ENCODE results near the gene MYBL2. TPM values are rescaled to one million over a fixed set of nuclear protein-coding genes. Genes with fewer than 3 reads are reported as not detected.
A peak's percentile ranks its signal among the peaks of the same experiment; 100 is the strongest.

The MYBL2 gene
- total and polyA plus RNA-seq, 2 donors (not counting 3 experiments of a cell fraction or from before 2014, with no cell fraction given) = 35.7 to 105 TPM

DNA sequence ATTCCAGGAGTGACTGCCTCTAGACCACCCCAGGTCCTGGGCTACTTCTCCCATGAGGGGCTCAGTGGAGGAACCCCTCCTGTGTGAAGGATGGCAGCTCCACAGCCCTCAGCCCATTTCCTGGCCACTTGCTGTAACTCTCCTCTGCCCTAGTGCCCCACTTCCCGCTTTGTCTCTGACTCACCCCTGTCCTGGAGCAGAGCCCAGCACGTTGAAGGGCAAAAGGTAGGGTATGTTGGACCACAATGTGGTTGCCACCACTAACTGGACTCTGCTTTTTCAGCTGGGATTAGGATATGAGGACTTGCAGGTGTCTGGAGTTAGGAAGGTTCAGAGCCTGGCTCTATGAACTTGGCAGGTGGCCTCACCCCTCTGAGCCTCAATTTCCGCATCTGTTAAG is 2.4 kb downstream of the MYBL2 start:
- no peak overlapping the region for H3K27ac ChIP-seq (ENCODE audit: insufficient read depth, low read depth, low read length)
- ChIA-PET CTCF (no interaction called here), POLR2A (interaction anchor here (0.7 kb wide), 1 partner anchor 79 kb away, joined by 3 read pairs; the partner anchor contains the start of gene IFT52)
- FAIRE-seq = peak; percentile 92
- H3K4me1 ChIP-seq (ENCODE audit: control insufficient read depth, extremely low read depth, insufficient read depth, low read length) = peaks cover 15% of the 10 kb centered on the region
- H3K9me3 ChIP-seq (replicated peaks; ENCODE audit: control insufficient read depth, insufficient read depth, low read length) = no peaks in the 10 kb centered on the region
- peaks cover 0 to 3% of the 10 kb centered on the region in 2 experiments for H3K27me3 ChIP-seq (ENCODE audit: control insufficient read depth in 2 of 2, insufficient read depth in 2 of 2, low read length in 2 of 2)
- dilution Hi-C loops (cut with MboI; ENCODE audit: extremely low pct_ligation_motif_present, low sequenced_read_pairs) (no loop called here), intact Hi-C loops (cut with micrococcal nuclease) (loop anchor here (10.0 kb wide), 1 partner anchor 245 kb away; the partner anchor contains the start of gene TOX2)
- H3K4me3 ChIP-seq (replicated peaks in 1 of 3; ENCODE audit: insufficient read depth in 1 of 3, low read depth in 1 of 3, low read length in 3 of 3) = no peak overlapping the region
- H3K4me2 ChIP-seq (ENCODE audit: insufficient read depth, low read length) = no peak overlapping the region
- peak; percentile 41 for DNase-seq (ENCODE audit: low read depth, low spot score)
- H2AFZ ChIP-seq (ENCODE audit: low read depth, low read length) = no peak overlapping the region
- TF ChIP-seq FOS (IDR thresholded peaks at IDR 0.05; ENCODE audit: borderline replicate concordance, insufficient read depth, low read length) = peak; percentile 45
- TF ChIP-seq, protein P1, sequence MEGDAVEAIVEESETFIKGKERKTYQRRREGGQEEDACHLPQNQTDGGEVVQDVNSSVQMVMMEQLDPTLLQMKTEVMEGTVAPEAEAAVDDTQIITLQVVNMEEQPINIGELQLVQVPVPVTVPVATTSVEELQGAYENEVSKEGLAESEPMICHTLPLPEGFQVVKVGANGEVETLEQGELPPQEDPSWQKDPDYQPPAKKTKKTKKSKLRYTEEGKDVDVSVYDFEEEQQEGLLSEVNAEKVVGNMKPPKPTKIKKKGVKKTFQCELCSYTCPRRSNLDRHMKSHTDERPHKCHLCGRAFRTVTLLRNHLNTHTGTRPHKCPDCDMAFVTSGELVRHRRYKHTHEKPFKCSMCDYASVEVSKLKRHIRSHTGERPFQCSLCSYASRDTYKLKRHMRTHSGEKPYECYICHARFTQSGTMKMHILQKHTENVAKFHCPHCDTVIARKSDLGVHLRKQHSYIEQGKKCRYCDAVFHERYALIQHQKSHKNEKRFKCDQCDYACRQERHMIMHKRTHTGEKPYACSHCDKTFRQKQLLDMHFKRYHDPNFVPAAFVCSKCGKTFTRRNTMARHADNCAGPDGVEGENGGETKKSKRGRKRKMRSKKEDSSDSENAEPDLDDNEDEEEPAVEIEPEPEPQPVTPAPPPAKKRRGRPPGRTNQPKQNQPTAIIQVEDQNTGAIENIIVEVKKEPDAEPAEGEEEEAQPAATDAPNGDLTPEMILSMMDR (IDR thresholded peaks at IDR 0.05; ENCODE audit: extremely low read depth in 1 of 2, insufficient read depth in 1 of 2, low read depth in 1 of 2, low read length in 2 of 2) = no peak
- H3K36me3 ChIP-seq (ENCODE audit: control insufficient read depth in 2 of 2, extremely low read depth in 1 of 2, insufficient read depth in 2 of 2, low read length in 2 of 2) = no peaks in the 10 kb centered on the region
- H3K79me2 ChIP-seq (ENCODE audit: control insufficient read depth, insufficient read depth, low read length) = peaks cover 25% of the 10 kb centered on the region
- no peaks in the 10 kb centered on the region for H4K20me1 ChIP-seq (replicated peaks; ENCODE audit: control insufficient read depth, extremely low read depth, insufficient read depth, low read length)
- H3K9me1 ChIP-seq (replicated peaks; ENCODE audit: control insufficient read depth, extremely low read depth, insufficient read depth, low read length) = no peaks in the 10 kb centered on the region
- no TSS peak for BruUV-seq (replicated peaks)
- H3K9ac ChIP-seq (replicated peaks; ENCODE audit: extremely low read depth, insufficient read depth, low read length) = no peak overlapping the region

DNA sequence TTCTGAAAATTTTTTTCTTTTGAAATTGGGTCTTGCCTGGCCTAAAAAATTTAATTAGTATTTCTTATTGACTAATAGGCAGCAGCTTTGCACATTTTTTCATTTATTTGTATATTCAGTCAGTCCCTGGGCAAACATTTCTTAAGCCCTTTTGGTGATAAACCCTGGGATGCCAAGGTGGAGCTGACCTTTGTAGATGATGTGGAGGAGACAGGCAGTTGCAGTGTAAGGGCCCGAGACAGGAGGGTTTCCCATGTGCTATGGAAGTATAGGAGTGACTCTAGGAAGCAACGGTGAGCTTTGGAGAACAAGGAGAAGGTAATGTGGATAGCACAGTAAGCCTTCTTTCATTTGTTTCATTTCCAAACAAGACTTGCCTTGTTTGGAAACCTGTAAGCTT is 3.5 kb downstream of the MYBL2 start:
- no peaks in the 10 kb centered on the region for H3K9me1 ChIP-seq (replicated peaks; ENCODE audit: control insufficient read depth, extremely low read depth, insufficient read depth, low read length)
- dilution Hi-C loops (cut with MboI; ENCODE audit: extremely low pct_ligation_motif_present, low sequenced_read_pairs) (no loop called here), intact Hi-C loops (cut with micrococcal nuclease) (no loop called here)
- DNase-seq (ENCODE audit: low read depth, low spot score) = no peak
- ChIA-PET POLR2A (no interaction called here), CTCF (no interaction called here)
- H3K79me2 ChIP-seq (ENCODE audit: control insufficient read depth, insufficient read depth, low read length) = peaks cover 25% of the 10 kb centered on the region
- H3K27me3 ChIP-seq (ENCODE audit: control insufficient read depth in 2 of 2, insufficient read depth in 2 of 2, low read length in 2 of 2) = peaks cover 0 to under 1% of the 10 kb centered on the region in 2 experiments
- no peak overlapping the region for H3K27ac ChIP-seq (ENCODE audit: insufficient read depth, low read depth, low read length)
- H3K4me2 ChIP-seq (ENCODE audit: insufficient read depth, low read length) = no peak overlapping the region
- no peak overlapping the region for H3K9ac ChIP-seq (replicated peaks; ENCODE audit: extremely low read depth, insufficient read depth, low read length)
- peaks cover 15% of the 10 kb centered on the region for H3K4me1 ChIP-seq (ENCODE audit: control insufficient read depth, extremely low read depth, insufficient read depth, low read length)
- no TSS peak for BruUV-seq (replicated peaks)
- H2AFZ ChIP-seq (ENCODE audit: low read depth, low read length) = no peak overlapping the region
- no peak for FAIRE-seq
- no peak overlapping the region for H3K4me3 ChIP-seq (replicated peaks in 1 of 3; ENCODE audit: insufficient read depth in 1 of 3, low read depth in 1 of 3, low read length in 3 of 3)
- no peaks in the 10 kb centered on the region for H3K36me3 ChIP-seq (ENCODE audit: control insufficient read depth in 2 of 2, extremely low read depth in 1 of 2, insufficient read depth in 2 of 2, low read length in 2 of 2)
- H4K20me1 ChIP-seq (replicated peaks; ENCODE audit: control insufficient read depth, extremely low read depth, insufficient read depth, low read length) = no peaks in the 10 kb centered on the region
- H3K9me3 ChIP-seq (replicated peaks; ENCODE audit: control insufficient read depth, insufficient read depth, low read length) = no peaks in the 10 kb centered on the region
- TF ChIP-seq, protein P2, sequence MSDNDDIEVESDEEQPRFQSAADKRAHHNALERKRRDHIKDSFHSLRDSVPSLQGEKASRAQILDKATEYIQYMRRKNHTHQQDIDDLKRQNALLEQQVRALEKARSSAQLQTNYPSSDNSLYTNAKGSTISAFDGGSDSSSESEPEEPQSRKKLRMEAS (IDR thresholded peaks at IDR 0.05; ENCODE audit: insufficient read depth, insufficient read length) = no peak
- TF ChIP-seq POLR2A (IDR thresholded peaks at IDR 0.05; ENCODE audit: low read depth, low read length) = no peak
- no peak for TF ChIP-seq EZH2 (IDR thresholded peaks at IDR 0.05; ENCODE audit: borderline replicate concordance, low read depth, low read length, severe bottlenecking)
- no peak for TF ChIP-seq FOS (IDR thresholded peaks at IDR 0.05; ENCODE audit: borderline replicate concordance, insufficient read depth, low read length)
- TF ChIP-seq, protein P1 (IDR thresholded peaks at IDR 0.05; ENCODE audit: extremely low read depth in 1 of 2, insufficient read depth in 1 of 2, low read depth in 1 of 2, low read length in 2 of 2) = no peak
- no peak for TF ChIP-seq GATA2 (IDR thresholded peaks at IDR 0.05; ENCODE audit: insufficient read depth, insufficient read length, low read depth, low read length)
- no peak for TF ChIP-seq POLR2AphosphoS5 (IDR thresholded peaks at IDR 0.05; ENCODE audit: insufficient read depth, low read depth, low read length)
- no peak for TF ChIP-seq MYC (IDR thresholded peaks at IDR 0.05; ENCODE audit: low read depth, low read length)
- TF ChIP-seq JUN (IDR thresholded peaks at IDR 0.05; ENCODE audit: borderline replicate concordance, insufficient read depth, insufficient read length, low read depth) = no peak
